GM19035 (cell line): ENCODE results near the gene ARL5A.
A peak's percentile ranks its signal among the peaks of the same experiment; 100 is the strongest.
"Not testable (repeated sequence)": the region's sequence is repeated elsewhere in the genome, so short reads cannot be mapped to it uniquely, and the experiment has no call there.

Source experiments
- ATAC-seq: cut with Tn5 transposase; IDR thresholded peaks from one replicate; pipeline ENCODE4 v1.9.1; 2021; ENCODE audit not compliant: unreplicated experiment

Gene ARL5A, protein sequence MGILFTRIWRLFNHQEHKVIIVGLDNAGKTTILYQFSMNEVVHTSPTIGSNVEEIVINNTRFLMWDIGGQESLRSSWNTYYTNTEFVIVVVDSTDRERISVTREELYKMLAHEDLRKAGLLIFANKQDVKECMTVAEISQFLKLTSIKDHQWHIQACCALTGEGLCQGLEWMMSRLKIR

DNA sequence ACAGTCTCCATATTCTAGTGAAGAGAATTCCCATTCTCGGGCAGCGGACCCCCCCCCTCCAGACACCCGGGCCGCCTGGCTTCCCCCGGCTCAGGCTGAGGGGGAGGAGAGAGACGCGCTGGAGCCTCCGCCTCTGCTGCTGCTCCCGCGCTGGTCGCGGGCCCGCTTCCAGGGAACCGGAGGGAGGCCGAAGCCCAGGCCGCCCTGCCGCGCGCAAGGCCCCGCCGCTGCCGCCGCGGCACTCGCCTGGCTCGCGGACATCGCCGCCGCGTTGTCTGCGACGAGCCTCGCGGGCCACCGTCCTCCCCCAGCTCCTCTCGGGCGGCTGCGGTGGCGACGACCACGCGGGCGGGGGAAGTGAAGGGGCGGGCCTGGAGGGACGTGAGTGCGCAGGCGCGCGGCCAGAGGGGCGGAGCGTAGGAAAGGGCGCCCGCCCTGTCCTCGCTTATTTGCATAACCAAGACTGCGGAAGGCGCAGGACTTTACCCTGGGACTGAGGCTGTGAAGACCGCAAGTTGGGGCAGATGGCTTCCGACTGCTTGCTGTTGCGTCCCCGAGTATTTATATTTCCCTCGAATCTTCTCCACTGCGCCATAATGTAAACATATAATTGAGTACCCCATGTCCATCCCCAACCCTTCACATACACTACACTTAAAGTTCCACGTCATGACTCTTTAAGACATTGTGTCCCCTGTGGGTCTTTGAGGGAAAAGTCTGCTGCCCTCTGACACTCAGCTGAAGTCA, at the start of gene ARL5A:
Gene ARL5A (minus strand): TSS at position 279 of the 747 bp plus-strand sequence. CDS start 245 bp downstream, at position 34.
- peak; percentile 96 for ATAC-seq

- not testable (repeated sequence) for ATAC-seq
These were observed 47.4 kb upstream of the ARL5A start for GRCh38 chr2:151875631-151876030.

DNA sequence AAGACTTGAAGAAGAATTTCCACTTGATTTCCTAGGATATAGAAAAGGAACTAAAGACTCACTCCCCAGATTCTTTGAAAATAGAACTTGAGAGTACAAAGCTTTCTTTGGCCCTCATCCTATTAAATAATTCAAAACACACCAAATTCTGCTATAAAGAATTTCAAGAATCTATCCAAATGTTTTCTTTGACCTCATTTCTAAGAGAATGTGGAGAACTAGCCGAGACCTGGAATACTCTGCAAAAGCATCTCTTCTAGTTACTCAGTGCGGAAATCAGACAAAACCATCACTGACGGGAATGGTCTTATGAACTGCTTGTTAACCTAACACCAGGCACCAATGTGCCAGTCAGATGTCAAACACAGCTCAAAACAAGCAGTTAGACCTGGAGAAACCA, 44.2 kb upstream of the ARL5A start:
- ATAC-seq = no peak

GRCh38 chr2:151869291-151869690, 41.1 kb upstream of the ARL5A start:
- no peak for ATAC-seq

GRCh38 chr2:151862700-151863099, 34.5 kb upstream of the ARL5A start:
- ATAC-seq = peak; percentile 98

DNA sequence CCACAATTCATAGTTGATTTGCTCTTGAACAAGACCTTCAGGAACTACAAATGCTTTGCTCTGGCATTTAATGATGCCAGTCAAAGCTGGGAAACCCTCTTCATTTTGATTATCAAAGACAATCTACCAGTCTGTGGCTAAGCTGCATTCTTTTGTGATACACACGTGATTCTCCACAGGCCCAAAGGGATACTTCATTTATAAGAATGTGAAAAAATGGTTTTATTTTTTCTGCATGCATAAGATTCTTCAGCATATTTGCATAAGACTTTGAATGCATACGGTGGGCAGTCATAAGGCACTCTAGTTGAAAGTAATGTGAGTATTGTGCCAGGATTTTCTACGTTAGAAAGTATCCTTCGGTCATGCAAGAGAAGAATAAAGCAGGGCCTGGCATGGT, 33.0 kb upstream of the ARL5A start:
- no peak for ATAC-seq

DNA sequence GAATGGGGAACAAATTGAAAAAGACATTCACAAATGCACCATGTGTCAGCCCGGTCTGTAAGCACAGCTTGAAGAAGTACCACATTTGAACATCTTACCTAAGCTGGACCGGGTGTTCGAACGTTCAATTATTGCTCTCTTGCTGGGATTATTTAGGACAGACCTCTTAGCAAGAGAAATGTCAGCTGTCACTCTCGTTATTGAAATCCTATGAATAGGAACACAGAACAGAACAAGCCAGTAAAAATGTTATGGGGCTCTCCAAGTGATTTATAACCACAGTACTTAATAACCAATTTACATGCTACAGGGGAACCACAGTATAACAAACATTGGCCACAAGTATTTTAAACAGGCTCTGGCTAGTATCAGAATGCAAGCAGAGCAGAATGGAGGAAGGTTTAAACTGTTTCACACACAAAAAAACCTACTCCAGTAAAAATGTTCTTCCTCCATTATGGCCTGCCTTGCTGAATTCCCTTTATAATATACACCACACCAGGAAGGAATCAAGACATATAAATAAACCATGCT, 32.5 kb upstream of the ARL5A start:
- no peak for ATAC-seq

GRCh38 chr2:151860210-151860609, 32.0 kb upstream of the ARL5A start:
- no peak for ATAC-seq

DNA sequence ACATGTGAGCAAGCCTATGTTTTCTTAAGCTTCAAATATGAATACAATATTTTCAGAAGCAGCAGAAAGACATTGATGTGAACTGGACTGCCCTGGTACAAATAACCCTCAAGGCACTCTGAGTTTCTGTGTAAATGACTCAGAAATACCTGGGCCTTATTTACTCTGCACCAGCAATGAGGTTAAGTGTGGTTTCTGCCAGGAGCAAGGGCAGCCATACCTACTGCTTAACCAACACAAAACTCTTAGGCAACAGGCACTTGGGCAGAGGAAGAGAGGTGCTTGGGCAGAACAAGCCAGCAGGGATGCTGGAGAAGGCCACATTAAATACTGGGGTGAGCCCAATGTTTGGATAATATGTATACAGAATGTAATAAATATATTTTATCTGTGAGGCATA, 29.4 kb upstream of the ARL5A start:
- no peak for ATAC-seq

- ATAC-seq = no peak
These were observed 26.9 kb upstream of the ARL5A start for GRCh38 chr2:151855111-151855510.

- ATAC-seq = no peak
These were observed 25.0 kb upstream of the ARL5A start for GRCh38 chr2:151853070-151853758.

DNA sequence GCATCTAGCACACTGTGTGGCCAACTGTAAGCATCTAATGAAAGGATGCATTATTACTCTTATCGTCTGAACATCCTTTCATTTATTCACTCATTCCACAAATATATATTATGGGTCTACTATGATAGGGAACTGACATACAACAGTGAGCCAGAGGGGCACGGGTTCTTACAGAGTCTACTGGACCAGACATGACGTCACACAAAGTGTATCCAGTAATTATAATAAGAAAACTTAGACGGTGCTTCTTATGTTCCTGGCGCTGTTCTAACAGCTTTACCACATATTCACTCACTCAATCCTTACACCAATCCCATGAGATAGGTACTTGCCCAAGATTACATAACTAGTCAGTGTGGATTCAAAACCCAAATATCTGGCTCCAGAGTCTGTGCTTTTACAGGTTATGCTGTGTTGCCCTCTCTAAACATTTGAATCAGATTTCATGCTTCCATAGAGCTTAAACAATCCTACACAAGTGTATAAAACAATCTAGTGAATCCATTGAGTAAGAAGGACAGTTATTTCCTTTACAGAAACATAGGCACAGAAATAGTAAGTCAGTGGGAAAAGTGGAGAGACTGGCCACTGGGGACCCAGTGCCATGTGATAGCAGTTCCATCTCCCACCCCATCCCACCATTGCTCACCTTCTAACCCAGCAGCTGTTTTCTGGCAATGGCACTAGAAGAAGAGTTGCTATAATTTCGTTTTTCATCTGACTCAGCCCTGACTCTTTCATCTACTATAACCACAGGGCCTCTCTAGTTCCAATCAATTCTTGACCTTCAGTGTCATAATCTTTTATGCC, 24.2 kb upstream of the ARL5A start:
- ATAC-seq = peak; percentile 58

DNA sequence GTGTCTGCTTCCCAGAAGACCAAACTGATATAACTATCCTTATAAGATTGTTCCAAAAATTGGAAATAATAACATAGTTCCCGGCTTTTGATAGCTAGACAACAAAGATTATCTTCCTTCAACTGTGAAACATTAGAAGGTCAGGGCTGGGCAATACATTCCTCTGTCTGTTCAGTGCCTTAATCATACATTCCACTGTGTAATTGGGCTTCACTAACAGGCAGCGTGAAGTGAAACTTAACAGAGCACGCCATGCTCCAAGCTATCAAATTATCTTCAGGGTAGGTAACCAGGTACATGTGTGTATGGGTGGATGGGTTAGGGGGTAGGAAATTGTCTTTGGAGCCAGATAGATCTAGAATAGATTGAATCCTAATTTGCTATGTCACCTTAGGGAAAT, 23.5 kb upstream of the ARL5A start:
- no peak for ATAC-seq

GRCh38 chr2:151849413-151850010, 21.3 kb upstream of the ARL5A start:
- ATAC-seq = no peak

DNA sequence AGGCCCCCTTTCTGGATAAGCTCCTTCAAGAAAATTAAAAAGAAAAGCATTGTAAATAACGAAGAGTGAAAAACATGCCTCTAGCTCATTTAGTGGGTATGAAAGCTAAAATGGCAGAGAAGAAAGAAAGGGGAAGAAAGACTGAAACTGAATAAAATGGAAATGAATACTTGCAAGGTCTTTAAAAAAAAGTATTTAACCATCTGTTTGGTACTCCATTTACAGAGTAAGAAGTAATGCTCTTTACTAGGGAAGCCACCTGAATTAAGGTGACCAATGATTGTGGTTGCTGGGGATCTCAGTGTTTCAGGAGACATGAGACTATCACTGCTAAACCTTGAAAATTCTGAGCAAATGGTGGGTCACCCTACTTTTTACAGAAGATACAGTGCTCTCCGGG, 17.7 kb upstream of the ARL5A start:
- ATAC-seq = peak; percentile 55

DNA sequence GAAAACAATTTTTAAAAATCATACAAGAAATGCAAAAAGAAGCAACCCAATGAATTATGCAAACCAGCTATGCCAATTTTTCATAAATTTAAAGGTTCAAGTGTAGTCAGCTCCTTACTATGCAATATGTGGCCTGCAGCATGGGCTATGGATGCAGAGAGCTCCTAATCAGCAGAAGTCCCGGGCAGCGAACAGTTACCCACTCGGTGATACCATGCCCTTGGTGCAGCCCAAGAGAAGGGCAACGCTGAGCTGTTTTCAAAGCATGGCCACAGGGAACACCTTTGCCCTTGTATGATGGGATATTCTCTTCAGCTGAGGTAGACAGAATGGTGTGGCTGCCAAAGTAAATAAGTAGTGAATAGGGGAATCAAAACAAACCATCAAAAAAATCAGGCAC, 17.3 kb upstream of the ARL5A start:
- peak; percentile 3 for ATAC-seq

GRCh38 chr2:151844211-151844896, 16.1 kb upstream of the ARL5A start:
- ATAC-seq = no peak

GRCh38 chr2:151843691-151844061, 15.5 kb upstream of the ARL5A start:
- ATAC-seq = no peak

GRCh38 chr2:151842830-151843690, 14.8 kb upstream of the ARL5A start:
- ATAC-seq = no peak
